Astrocyte (in vitro differentiated cells and primary cell): ENCODE data around the gene LINGO3. TPM values are rescaled to one million over a fixed set of nuclear protein-coding genes. Genes with fewer than 3 reads are reported as not detected.

Experiments
- DNase-seq: peaks from one replicate; pipeline ENCODE4 v3.0.0-alpha.2; 2010; ENCODE audit warnings: low read depth
- FAIRE-seq: peaks from 2 replicates; lab custom pipeline; 2011; peaks lifted over from hg19 to GRCh38; lab: Jason Lieb, UNC
- H2AFZ ChIP-seq: 2 replicates; pipeline ENCODE4 v1.6.0; 2012; ENCODE audit warnings: low read depth, low read length, inconsistent platforms
- H3K27ac ChIP-seq: 2 replicates; pipeline ENCODE4 v1.5.1; 2011; ENCODE audit warnings: low read depth, low read length, inconsistent platforms
- H3K27me3 ChIP-seq: 2 replicates; pipeline ENCODE4 v1.6.0; 2011; ENCODE audit warnings: low read length, inconsistent platforms; ENCODE audit not compliant: insufficient read depth
- H3K36me3 ChIP-seq: 2 replicates; pipeline ENCODE4 v1.5.1; 2011; ENCODE audit warnings: low read length, inconsistent platforms; ENCODE audit not compliant: insufficient read depth
- H3K4me1 ChIP-seq: 2 replicates; pipeline ENCODE4 v1.5.1; 2011; ENCODE audit warnings: low read length, inconsistent platforms; ENCODE audit not compliant: insufficient read depth
- H3K4me2 ChIP-seq: 2 replicates; pipeline ENCODE4 v1.6.0; 2012; ENCODE audit warnings: low read length, inconsistent platforms
- H3K4me3 ChIP-seq: 2 replicates; pipeline ENCODE4 v1.5.1; 2011; ENCODE audit warnings: low read depth, mild to moderate bottlenecking, low read length, inconsistent platforms; ENCODE audit not compliant: insufficient read depth
- H3K79me2 ChIP-seq: 2 replicates; pipeline ENCODE4 v1.6.0; 2012; ENCODE audit warnings: mild to moderate bottlenecking, low read length, inconsistent platforms; ENCODE audit not compliant: insufficient read depth
- H3K9ac ChIP-seq: 2 replicates; pipeline ENCODE4 v1.6.0; 2012; ENCODE audit warnings: mild to moderate bottlenecking, low read length, inconsistent platforms
- H3K9me3 ChIP-seq: 2 replicates; pipeline ENCODE4 v1.5.1; 2012; ENCODE audit warnings: low read depth, mild to moderate bottlenecking, low read length, inconsistent platforms; ENCODE audit not compliant: insufficient read depth
- H4K20me1 ChIP-seq: 2 replicates; pipeline ENCODE4 v1.6.0; 2012; ENCODE audit warnings: low read length, inconsistent platforms; ENCODE audit not compliant: insufficient read depth
- H3K27ac Mint-ChIP-seq: one replicate; pipeline ENCODE4 v1.8.0; 2021; ENCODE audit warnings: mild to moderate bottlenecking, mixed read lengths; ENCODE audit not compliant: unreplicated experiment
- H3K27me3 Mint-ChIP-seq: one replicate; pipeline ENCODE4 v1.8.0; 2021; ENCODE audit warnings: low read depth, mixed read lengths; ENCODE audit not compliant: unreplicated experiment
- H3K36me3 Mint-ChIP-seq: one replicate; pipeline ENCODE4 v1.8.0; 2021; ENCODE audit warnings: low read depth, mixed read lengths; ENCODE audit not compliant: unreplicated experiment
- H3K4me1 Mint-ChIP-seq: one replicate; pipeline ENCODE4 v1.8.0; 2021; ENCODE audit warnings: low read depth, mixed read lengths; ENCODE audit not compliant: unreplicated experiment
- H3K4me3 Mint-ChIP-seq: one replicate; pipeline ENCODE4 v1.8.0; 2021; ENCODE audit warnings: mild to moderate bottlenecking, moderate library complexity, mixed read lengths; ENCODE audit not compliant: unreplicated experiment
- H3K9me3 Mint-ChIP-seq: one replicate; pipeline ENCODE4 v1.8.0; 2021; ENCODE audit warnings: mild to moderate bottlenecking, mixed read lengths; ENCODE audit not compliant: unreplicated experiment
- CTCF ChIP-seq: IDR thresholded peaks from 2 replicates; pipeline ENCODE4 v1.5.1; 2011; ENCODE audit warnings: low read depth, mild to moderate bottlenecking, inconsistent platforms, low read length, moderate library complexity; ENCODE audit not compliant: insufficient read depth
- EZH2 ChIP-seq: IDR thresholded peaks from 2 replicates; pipeline ENCODE4 v1.6.1; 2012; ENCODE audit warnings: mild to moderate bottlenecking, low read length, inconsistent platforms; ENCODE audit not compliant: insufficient read depth
- total RNA-seq: library from RNA; stranded (reverse); gene quantifications from 2 replicates; pipeline ENCODE4 v1.2.1, GENCODE V29; 2021

LINGO3 gene
- total RNA-seq, 1 donor from 2014 or later = not detected

GRCh38 chr19:2334986-2335846 is 27.3 kb upstream of the LINGO3 start:
- Mint-ChIP-seq H3K27me3 (no peaks in the 10 kb centered on the region), H3K4me1 (peaks cover 9% of the 10 kb centered on the region), H3K4me3 (no peak overlapping the region), H3K27ac (no peak overlapping the region), H3K9me3 (no peaks in the 10 kb centered on the region), H3K36me3 (no peaks in the 10 kb centered on the region)
- no peak for DNase-seq
- no peak for FAIRE-seq
- H3K79me2 ChIP-seq = peaks cover 73% of the 10 kb centered on the region
- H3K27me3 ChIP-seq = no peaks in the 10 kb centered on the region
- H3K4me1 ChIP-seq = peaks cover 4% of the 10 kb centered on the region
- no peaks in the 10 kb centered on the region for H3K36me3 ChIP-seq
- H3K9ac ChIP-seq = no peak overlapping the region
- no peak overlapping the region for H3K4me3 ChIP-seq
- H3K4me2 ChIP-seq = no peak overlapping the region
- TF ChIP-seq CTCF = no peak
- TF ChIP-seq EZH2 = no peak
- H3K27ac ChIP-seq = no peak overlapping the region
- H3K9me3 ChIP-seq = no peaks in the 10 kb centered on the region
- no peak overlapping the region for H2AFZ ChIP-seq
- peaks cover 79% of the 10 kb centered on the region for H4K20me1 ChIP-seq

GRCh38 chr19:2334426-2334825 is 26.5 kb upstream of the LINGO3 start:
- Mint-ChIP-seq H3K9me3 (no peaks in the 10 kb centered on the region), H3K36me3 (no peaks in the 10 kb centered on the region)
- no peak for FAIRE-seq

More at GRCh38 chr19:2334426-2334825, 26.5 kb upstream of the LINGO3 start:
- Histone ChIP-seq H3K36me3 (no peaks in the 10 kb centered on the region), H3K9me3 (no peaks in the 10 kb centered on the region), H3K9ac (no peak overlapping the region), H3K27ac (no peak overlapping the region), H4K20me1 (peaks cover 86% of the 10 kb centered on the region), H3K79me2 (peaks cover 80% of the 10 kb centered on the region), H3K4me1 (peaks cover 9% of the 10 kb centered on the region), H3K27me3 (no peaks in the 10 kb centered on the region), H2AFZ (no peak overlapping the region), H3K4me3 (no peak overlapping the region), H3K4me2 (no peak overlapping the region)
- TF ChIP-seq CTCF (no peak), EZH2 (no peak)
- H3K4me1 Mint-ChIP-seq = peaks cover 15% of the 10 kb centered on the region
- DNase-seq = no peak
- H3K27me3 Mint-ChIP-seq = no peaks in the 10 kb centered on the region
- H3K4me3 Mint-ChIP-seq = no peak overlapping the region
- H3K27ac Mint-ChIP-seq = no peak overlapping the region
